SK-N-SH treated with all-trans-retinoic acid at 6 μM for 48 hours (cell line): ENCODE measurements around the gene IL6.

Source experiments
- ATAC-seq: fragments of 200-7000 bp; cut with Tn5 transposase; 3 replicates; pipeline ENCODE4 v1.9.1; 2020; ENCODE audit warnings: mild to moderate bottlenecking, moderate library complexity
- ARNTL ChIP-seq: fragments of 450-650 bp; formaldehyde crosslinking; IDR thresholded peaks from 2 replicates; pipeline ENCODE4 v1.5.0; 2020; ENCODE audit warnings: low read depth, mild to moderate bottlenecking, moderate library complexity, borderline replicate concordance
- BACH2 ChIP-seq: fragments of 250-450 bp; sonication (Bioruptor Pico); IDR thresholded peaks from 2 replicates; pipeline ENCODE4 v1.9.0; 2021; ENCODE audit warnings: mild to moderate bottlenecking, borderline replicate concordance
- CSDC2 ChIP-seq: fragments of 250-450 bp; sonication (Bioruptor Pico); IDR thresholded peaks from 2 replicates; pipeline ENCODE4 v1.5.0; 2020; ENCODE audit warnings: mild to moderate bottlenecking, moderate library complexity
- CSRNP3 ChIP-seq: fragments of 250-450 bp; sonication (Bioruptor Pico); IDR thresholded peaks from 2 replicates; pipeline ENCODE4 v1.5.1; 2021; ENCODE audit warnings: mild to moderate bottlenecking, moderate library complexity
- GLIS3 ChIP-seq: fragments of 250-450 bp; sonication (Bioruptor Pico); IDR thresholded peaks from 2 replicates; pipeline ENCODE4 v1.5.0; 2020; ENCODE audit warnings: mild to moderate bottlenecking, moderate library complexity
- ISL1 ChIP-seq: fragments of 250-450 bp; sonication (Bioruptor Pico); IDR thresholded peaks from 2 replicates; pipeline ENCODE4 v2.1.2; 2022; ENCODE audit warnings: mild to moderate bottlenecking, moderate library complexity
- OSR1 ChIP-seq: fragments of 250-450 bp; sonication (Bioruptor Pico); IDR thresholded peaks from 2 replicates; pipeline ENCODE4 v1.8.0; 2022; ENCODE audit warnings: moderate library complexity, mild to moderate bottlenecking, inconsistent platforms
- PPARA ChIP-seq: fragments of 250-450 bp; sonication (Bioruptor Pico); IDR thresholded peaks from 2 replicates; pipeline ENCODE4 v1.5.0; 2020; ENCODE audit warnings: mild to moderate bottlenecking, borderline replicate concordance
- RARB ChIP-seq: fragments of 250-450 bp; sonication (Bioruptor Pico); IDR thresholded peaks from 2 replicates; pipeline ENCODE4 v1.8.0; 2021; ENCODE audit warnings: mild to moderate bottlenecking, moderate library complexity
- SNAI2 ChIP-seq: fragments of 250-450 bp; sonication (Bioruptor Pico); IDR thresholded peaks from 2 replicates; pipeline ENCODE4 v1.5.0; 2020; ENCODE audit warnings: mild to moderate bottlenecking, moderate library complexity
- TCF4 ChIP-seq: fragments of 250-450 bp; sonication (Bioruptor Pico); IDR thresholded peaks from 2 replicates; pipeline ENCODE4 v1.8.0; 2021; ENCODE audit warnings: mild to moderate bottlenecking, moderate library complexity, borderline replicate concordance
- TOX ChIP-seq: fragments of 250-450 bp; sonication (Bioruptor Pico); IDR thresholded peaks from 2 replicates; pipeline ENCODE4 v1.8.0; 2021; ENCODE audit warnings: mild to moderate bottlenecking, moderate library complexity, borderline replicate concordance
- ZC3H10 ChIP-seq: fragments of 250-450 bp; sonication (Bioruptor Pico); IDR thresholded peaks from 2 replicates; pipeline ENCODE4 v1.5.1; 2021; ENCODE audit warnings: mild to moderate bottlenecking, moderate library complexity
- ZFP3 ChIP-seq: fragments of 250-450 bp; sonication (Bioruptor Pico); IDR thresholded peaks from 2 replicates; pipeline ENCODE4 v1.5.0; 2020; ENCODE audit warnings: mild to moderate bottlenecking, moderate library complexity
- ZFP30 ChIP-seq: fragments of 450-650 bp; formaldehyde crosslinking; IDR thresholded peaks from 2 replicates; pipeline ENCODE4 v1.5.0; 2022; ENCODE audit warnings: mild to moderate bottlenecking, moderate library complexity
- ZNF565 ChIP-seq: fragments of 450-650 bp; formaldehyde crosslinking; conservative IDR thresholded peaks from 2 replicates; pipeline ENCODE4 v1.5.0; 2020; ENCODE audit warnings: low read depth, mild to moderate bottlenecking, moderate library complexity
- ZNF70 ChIP-seq: fragments of 450-650 bp; formaldehyde crosslinking; IDR thresholded peaks from 2 replicates; pipeline ENCODE4 v1.5.0; 2020; ENCODE audit warnings: mild to moderate bottlenecking, moderate library complexity
- ZNF8 ChIP-seq: fragments of 450-650 bp; formaldehyde crosslinking; IDR thresholded peaks from 2 replicates; pipeline ENCODE4 v1.5.0; 2020; ENCODE audit warnings: mild to moderate bottlenecking, moderate library complexity
- TF ChIP-seq, protein P1 (sequence below): fragments of 250-450 bp; sonication (Bioruptor Pico); IDR thresholded peaks from 2 replicates; pipeline ENCODE4 v1.8.0; 2021; ENCODE audit warnings: low read depth, mild to moderate bottlenecking, moderate library complexity, borderline replicate concordance
- TF ChIP-seq, protein P2 (sequence below): fragments of 250-450 bp; sonication (Bioruptor Pico); IDR thresholded peaks from 2 replicates; pipeline ENCODE4 v1.5.1; 2020; ENCODE audit warnings: low read depth, mild to moderate bottlenecking, moderate library complexity
- TF ChIP-seq, protein P3 (sequence below): fragments of 250-450 bp; sonication (Bioruptor Pico); IDR thresholded peaks from 2 replicates; pipeline ENCODE4 v1.8.0; 2020; ENCODE audit warnings: mild to moderate bottlenecking, moderate library complexity, borderline replicate concordance

IL6 gene

DNA sequence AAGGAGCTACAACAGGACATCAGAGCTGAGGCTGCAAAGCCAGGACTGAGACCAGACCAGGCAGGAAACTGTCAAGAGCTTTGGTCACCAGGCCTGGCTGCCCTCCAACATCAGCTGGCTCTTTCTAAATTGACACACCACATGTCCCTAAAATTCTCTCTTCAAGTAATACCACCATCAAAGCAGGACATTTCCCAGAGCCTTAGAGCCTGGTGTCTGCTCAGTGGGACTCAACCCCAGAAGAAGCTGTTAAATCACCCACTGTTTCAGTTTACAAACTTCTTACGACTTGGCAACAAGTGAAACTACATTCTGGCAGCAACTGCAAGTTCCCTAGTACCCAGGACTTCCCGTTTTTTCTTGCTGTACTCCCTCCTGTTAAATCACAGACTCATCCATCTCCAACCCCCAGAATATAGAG, 3.8 kb upstream of the IL6 start:
- no peak for TF ChIP-seq TCF4 (CRISPR knock-in tag)
- no peak for ATAC-seq

DNA sequence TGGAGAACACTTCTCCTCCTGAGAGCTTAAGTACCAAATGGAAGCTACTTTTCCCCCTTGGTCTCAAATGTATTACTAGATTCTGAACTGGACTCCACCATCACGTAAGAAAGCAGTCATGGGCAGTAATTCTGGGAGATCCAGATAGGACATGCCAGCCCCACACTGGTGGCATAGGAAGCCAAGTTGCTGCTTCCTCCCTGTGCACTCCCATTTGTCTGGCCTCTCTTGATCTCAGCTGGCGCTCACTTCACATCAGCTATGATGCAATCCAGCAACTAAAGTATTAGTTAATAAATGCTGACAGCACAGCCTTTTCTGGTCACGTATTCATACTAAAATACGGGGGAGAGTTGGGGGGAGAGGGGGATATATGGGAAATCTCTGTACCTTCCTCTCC, 3.4 kb upstream of the IL6 start:
- ATAC-seq = no peak
- TF ChIP-seq CSDC2 (CRISPR knock-in tag) (no peak), ZNF8 (no peak), PPARA (CRISPR knock-in tag) (no peak), RARB (CRISPR knock-in tag) (no peak), ZC3H10 (no peak), GLIS3 (no peak), SNAI2 (CRISPR knock-in tag) (no peak), BACH2 (CRISPR knock-in tag) (no peak), ZFP3 (CRISPR knock-in tag) (no peak), ZNF70 (CRISPR knock-in tag) (no peak), ZFP30 (CRISPR knock-in tag) (no peak), ZNF565 (no peak), CSRNP3 (CRISPR knock-in tag) (no peak), OSR1 (no peak), TCF4 (CRISPR knock-in tag) (no peak), TOX (no peak)
- TF ChIP-seq, protein P1, sequence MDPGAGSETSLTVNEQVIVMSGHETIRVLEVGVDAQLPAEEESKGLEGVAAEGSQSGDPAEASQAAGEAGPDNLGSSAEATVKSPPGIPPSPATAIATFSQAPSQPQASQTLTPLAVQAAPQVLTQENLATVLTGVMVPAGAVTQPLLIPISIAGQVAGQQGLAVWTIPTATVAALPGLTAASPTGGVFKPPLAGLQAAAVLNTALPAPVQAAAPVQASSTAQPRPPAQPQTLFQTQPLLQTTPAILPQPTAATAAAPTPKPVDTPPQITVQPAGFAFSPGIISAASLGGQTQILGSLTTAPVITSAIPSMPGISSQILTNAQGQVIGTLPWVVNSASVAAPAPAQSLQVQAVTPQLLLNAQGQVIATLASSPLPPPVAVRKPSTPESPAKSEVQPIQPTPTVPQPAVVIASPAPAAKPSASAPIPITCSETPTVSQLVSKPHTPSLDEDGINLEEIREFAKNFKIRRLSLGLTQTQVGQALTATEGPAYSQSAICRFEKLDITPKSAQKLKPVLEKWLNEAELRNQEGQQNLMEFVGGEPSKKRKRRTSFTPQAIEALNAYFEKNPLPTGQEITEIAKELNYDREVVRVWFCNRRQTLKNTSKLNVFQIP (CRISPR knock-in tag) = no peak
- TF ChIP-seq, protein P2, sequence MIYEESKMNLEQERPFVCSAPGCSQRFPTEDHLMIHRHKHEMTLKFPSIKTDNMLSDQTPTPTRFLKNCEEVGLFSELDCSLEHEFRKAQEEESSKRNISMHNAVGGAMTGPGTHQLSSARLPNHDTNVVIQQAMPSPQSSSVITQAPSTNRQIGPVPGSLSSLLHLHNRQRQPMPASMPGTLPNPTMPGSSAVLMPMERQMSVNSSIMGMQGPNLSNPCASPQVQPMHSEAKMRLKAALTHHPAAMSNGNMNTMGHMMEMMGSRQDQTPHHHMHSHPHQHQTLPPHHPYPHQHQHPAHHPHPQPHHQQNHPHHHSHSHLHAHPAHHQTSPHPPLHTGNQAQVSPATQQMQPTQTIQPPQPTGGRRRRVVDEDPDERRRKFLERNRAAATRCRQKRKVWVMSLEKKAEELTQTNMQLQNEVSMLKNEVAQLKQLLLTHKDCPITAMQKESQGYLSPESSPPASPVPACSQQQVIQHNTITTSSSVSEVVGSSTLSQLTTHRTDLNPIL (CRISPR knock-in tag) = no peak

- no peak for ATAC-seq
- TF ChIP-seq, protein P2 (CRISPR knock-in tag) = no peak
- TF ChIP-seq ZNF8 (no peak), ZC3H10 (no peak), BACH2 (CRISPR knock-in tag) (no peak), CSDC2 (CRISPR knock-in tag) (no peak), ISL1 (no peak), CSRNP3 (CRISPR knock-in tag) (no peak), SNAI2 (CRISPR knock-in tag) (no peak), RARB (CRISPR knock-in tag) (no peak), ZFP30 (CRISPR knock-in tag) (no peak), ARNTL (CRISPR knock-in tag) (no peak)
These were observed 2.1 kb upstream of the IL6 start for GRCh38 chr7:22724861-22725260.

DNA sequence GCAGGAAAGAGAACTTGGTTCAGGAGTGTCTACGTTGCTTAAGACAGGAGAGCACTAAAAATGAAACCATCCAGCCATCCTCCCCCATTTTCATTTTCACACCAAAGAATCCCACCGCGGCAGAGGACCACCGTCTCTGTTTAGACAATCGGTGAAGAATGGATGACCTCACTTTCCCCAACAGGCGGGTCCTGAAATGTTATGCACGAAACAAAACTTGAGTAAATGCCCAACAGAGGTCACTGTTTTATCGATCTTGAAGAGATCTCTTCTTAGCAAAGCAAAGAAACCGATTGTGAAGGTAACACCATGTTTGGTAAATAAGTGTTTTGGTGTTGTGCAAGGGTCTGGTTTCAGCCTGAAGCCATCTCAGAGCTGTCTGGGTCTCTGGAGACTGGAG, 1.4 kb upstream of the IL6 start:
- TF ChIP-seq, protein P1 (CRISPR knock-in tag) = no peak
- TF ChIP-seq TCF4 (CRISPR knock-in tag) = no peak
- no peak for TF ChIP-seq BACH2 (CRISPR knock-in tag)
- TF ChIP-seq, protein P3, sequence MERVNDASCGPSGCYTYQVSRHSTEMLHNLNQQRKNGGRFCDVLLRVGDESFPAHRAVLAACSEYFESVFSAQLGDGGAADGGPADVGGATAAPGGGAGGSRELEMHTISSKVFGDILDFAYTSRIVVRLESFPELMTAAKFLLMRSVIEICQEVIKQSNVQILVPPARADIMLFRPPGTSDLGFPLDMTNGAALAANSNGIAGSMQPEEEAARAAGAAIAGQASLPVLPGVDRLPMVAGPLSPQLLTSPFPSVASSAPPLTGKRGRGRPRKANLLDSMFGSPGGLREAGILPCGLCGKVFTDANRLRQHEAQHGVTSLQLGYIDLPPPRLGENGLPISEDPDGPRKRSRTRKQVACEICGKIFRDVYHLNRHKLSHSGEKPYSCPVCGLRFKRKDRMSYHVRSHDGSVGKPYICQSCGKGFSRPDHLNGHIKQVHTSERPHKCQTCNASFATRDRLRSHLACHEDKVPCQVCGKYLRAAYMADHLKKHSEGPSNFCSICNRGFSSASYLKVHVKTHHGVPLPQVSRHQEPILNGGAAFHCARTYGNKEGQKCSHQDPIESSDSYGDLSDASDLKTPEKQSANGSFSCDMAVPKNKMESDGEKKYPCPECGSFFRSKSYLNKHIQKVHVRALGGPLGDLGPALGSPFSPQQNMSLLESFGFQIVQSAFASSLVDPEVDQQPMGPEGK = no peak
- no peak for TF ChIP-seq ZNF8
- no peak for TF ChIP-seq ZFP30 (CRISPR knock-in tag)
- TF ChIP-seq PPARA (CRISPR knock-in tag) = no peak
- no peak for TF ChIP-seq ZFP3 (CRISPR knock-in tag)
- no peak for TF ChIP-seq CSDC2 (CRISPR knock-in tag)
- TF ChIP-seq, protein P2 (CRISPR knock-in tag) = no peak
- peak; percentile 34 for ATAC-seq
